ENCODE data around the gene CDH3.

Gene CDH3

DNA sequence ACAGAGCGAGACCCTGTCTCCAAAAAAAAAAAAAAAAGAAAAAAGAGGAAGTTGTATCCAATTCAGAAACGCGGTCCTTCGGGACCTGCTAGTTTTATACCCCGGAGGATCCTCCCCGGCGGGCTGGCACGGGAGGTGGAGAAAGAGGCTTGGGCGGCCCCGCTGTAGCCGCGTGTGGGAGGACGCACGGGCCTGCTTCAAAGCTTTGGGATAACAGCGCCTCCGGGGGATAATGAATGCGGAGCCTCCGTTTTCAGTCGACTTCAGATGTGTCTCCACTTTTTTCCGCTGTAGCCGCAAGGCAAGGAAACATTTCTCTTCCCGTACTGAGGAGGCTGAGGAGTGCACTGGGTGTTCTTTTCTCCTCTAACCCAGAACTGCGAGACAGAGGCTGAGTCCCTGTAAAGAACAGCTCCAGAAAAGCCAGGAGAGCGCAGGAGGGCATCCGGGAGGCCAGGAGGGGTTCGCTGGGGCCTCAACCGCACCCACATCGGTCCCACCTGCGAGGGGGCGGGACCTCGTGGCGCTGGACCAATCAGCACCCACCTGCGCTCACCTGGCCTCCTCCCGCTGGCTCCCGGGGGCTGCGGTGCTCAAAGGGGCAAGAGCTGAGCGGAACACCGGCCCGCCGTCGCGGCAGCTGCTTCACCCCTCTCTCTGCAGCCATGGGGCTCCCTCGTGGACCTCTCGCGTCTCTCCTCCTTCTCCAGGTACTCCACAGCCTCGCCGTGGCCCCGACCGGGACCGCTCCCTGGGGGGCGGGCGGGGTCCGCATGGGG, at the start of gene CDH3:
Gene CDH3, plus strand, starts transcription at position 596 of the 779 bp plus-strand sequence. Its CDS starts 70 bp downstream, at position 666.
- peak; percentile 53 for DNase-seq (ENCODE audit: low spot score)

DNA sequence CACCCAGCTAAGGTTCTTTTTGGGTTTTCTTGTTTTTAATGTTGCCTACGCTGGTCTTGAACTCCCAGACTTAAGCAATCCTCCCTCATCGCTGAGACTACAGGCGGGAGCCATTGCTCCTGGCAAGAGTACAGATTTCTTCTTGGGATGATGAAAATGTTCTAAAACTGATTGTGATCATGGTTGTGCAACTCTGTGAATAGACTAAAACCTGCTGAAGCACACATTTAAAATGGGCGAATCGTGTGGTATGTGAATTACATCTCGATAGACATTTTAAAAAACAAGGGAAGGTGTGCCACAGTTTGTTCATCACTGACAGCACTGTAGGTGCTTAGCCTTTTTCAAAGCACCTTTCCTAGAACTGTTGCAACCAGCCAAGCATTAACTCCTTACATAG, 48.8 kb upstream of the CDH3 start:
- no peak for DNase-seq (ENCODE audit: low spot score)

DNA sequence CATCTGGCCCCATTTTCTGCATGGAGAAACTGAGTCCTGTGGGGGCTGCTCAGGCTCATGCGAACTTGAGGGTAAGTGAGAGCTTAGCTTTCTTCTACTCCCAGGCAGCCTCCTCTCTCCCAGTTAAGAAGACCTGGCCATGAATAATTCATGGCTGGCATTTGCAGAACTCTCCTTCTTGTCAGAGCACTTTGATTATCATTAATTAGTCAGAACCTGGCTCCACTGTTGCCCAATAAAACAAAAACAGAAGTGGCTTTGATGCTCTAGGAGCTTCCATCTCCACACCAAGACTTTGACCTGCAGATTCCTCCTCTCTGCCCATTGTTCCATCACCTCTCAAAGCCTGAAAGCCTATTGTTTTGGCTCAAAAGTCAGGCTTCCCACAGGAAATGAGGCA, 45.5 kb upstream of the CDH3 start:
- no peak for DNase-seq (ENCODE audit: low spot score)

DNA sequence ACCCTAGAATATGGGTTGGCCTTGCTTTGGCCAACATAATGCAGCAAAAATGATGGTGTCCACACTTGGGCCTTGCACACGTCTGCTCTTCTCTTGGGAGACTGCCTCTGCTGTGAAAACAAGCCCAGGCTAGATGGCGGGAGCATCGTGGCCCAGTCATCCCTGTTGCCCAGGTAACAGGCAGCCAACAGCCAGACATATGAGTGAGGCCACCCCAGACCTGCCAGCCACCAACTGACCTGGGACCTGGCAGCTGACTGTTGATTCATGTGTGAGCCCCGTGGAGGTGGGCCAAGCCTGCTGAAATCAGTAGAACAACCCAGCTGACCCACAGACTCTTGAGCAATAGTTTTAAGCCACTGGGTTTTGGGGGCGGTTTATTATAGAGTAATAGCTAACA, 39.4 kb upstream of the CDH3 start:
- DNase-seq (ENCODE audit: low spot score): no peak

DNA sequence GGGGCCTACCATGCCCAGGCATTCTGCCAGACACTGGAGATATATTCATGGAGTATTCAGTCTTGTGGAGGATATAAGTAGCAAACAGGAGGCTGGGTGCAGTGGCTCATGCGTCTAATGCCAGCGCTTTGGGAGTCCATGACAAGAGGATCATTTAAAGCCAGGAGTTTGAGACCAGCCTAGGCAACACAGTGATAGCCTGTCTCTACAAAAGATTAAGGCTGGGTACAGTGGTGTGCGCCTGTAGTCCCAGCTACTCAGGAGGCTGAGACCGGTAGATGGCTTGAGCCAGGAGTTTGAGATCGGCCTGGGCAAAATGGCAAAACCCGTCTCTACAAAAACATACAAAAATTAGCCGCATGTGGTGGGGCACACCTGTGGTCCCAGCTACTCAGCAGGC, 37.7 kb upstream of the CDH3 start:
- DNase-seq (ENCODE audit: low spot score): no peak

DNA sequence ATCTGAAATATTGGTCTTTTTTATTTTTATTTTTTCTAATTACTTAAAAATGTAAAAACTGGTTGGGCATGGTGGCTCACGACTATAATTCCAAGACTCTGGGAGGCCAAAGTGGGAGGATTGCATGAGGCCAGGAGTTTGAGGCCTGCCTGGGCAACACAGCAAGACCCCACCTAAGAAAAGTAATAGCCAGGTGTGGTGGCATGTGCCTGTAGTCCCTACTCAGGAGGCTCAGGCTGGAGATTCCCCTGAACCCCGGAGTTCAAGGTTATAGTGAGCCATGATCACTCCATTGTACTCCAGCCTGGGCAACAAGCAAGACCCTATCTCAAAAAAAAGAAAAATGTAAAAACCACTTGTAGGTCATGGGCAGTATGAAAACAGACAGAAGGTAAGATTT, 36.8 kb upstream of the CDH3 start:
- DNase-seq (ENCODE audit: low spot score): no peak

DNA sequence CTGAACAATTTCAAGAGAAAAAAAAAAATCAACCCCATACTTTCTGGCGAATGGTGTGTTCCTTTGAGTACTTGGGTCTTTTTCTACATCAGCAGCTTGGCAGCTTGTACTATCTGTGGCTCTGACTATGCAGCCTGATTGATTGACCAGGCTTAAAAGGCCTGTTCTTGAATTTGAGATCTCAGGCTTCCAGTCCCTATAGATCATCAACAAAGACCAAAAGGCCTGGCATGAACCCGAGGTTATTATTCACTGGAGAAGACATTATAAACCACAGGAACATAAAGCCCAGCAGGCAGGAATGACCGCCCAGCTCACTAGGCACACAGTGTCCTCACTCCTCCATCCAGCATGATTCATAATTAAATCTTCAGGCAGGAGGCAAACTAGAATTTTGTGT, 32.1 kb upstream of the CDH3 start:
- no peak for DNase-seq (ENCODE audit: low spot score)

DNA sequence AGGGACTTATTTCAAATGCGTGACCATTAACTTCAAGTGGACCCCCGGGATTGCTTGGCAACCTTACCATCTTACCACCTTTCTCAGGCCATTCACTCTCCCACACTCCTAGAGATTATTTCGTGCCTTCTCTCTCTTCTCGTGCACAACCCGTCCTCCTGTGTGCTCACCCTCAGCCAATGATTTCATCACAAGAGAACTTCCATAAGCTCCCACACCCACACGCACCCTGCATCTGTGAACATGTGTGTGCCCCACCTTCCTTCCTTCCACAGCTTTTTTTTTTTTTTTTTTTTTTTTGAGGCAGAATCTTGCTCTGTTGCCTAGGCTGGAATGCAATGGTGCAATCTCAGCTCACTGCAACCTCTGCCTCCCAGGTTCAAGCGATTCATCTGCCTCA, 27.4 kb upstream of the CDH3 start:
- no peak for DNase-seq (ENCODE audit: low spot score)

DNA sequence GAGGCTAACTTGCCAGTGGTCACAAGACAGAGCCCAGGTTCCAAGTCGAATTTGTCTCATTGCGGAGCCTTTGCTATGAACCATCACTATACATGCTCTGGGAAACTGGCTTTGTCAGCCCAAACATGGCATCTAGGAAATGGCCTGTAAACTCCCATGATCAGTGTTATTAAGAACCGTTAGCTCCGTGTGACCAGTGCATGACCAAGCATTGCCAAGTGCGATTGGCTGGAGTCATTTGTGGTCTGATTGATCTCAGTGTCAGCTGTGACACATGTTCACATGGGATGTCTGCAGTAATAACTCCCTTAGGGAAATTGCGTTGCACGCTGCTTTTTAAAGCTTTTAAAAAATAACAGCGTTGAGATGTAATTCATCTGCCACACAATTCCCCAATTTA, 18.6 kb upstream of the CDH3 start:
- DNase-seq (ENCODE audit: low spot score): no peak

DNA sequence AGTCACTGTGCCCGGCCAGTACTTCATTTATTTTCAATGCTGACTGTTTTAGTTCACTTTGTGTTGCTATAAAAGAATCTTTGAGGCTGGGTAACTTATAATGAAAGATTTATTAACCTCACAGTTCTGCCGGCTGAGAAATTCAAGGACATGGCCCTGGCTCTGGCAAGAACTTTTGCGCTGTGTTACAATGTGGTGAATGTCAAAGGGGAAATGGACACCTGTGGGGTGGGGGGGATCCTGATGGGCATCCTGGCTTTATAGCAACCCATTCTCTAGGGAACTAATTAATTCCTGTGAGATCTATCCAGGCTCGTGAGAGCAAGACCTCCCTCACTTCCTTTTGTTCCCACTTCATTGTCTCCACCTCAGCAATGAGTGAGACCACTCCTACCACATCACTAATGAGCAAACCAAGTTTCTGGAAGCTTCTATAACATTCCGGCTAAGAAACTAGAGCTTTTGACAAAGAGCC, 17.1 kb upstream of the CDH3 start:
- DNase-seq (ENCODE audit: low spot score): no peak

DNA sequence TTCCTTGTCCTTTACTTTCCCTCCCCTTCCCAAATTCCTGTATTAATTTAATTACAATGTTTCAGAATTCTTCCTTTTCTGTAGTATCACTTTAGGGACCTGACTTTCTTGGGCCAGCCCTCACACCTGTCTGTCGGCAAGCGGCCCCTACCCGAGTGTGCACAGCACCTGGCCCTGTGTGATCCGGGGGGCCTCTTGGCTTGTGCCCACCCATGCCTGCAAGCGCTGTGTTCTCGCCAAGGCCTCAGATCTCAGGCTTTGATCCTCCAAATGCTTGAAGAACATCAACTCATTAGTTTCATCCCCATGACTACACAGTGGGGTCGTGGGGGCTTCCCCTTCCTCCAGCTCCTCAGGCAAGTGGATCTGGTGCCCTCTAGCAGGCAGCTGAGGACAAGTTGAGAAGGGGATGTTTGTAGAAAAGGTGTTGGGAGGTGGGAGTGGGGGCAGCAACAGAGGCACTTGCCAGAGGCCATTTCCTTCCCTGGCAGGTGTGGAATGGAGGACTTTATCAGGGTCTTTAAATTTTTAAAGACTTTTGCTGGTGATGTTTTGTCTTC, 15.7 kb upstream of the CDH3 start:
- DNase-seq (ENCODE audit: low spot score): no peak

DNA sequence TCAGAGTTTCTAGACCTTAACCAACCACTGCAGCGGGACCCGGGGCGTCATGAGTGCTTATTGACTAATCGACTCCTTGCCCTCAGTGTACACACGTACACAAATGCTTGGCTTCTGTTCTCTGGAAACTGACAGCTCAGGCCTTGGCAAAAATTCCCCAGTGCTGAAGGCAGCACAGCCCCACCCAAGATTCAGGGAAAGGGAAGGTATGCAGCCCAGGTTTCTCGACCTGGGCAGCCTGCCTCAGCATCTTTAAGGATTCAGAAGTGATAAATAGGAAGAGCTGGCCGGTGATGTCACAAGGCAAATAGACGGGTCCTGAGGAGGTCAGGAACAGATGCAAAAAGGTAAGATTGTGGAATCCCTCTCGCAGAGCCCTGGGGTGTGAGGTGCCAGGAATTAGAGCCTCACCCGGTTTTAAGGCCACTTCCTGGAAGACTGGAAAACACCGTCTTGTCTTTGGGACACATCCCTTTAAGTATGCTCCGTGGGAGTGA, 9.0 kb upstream of the CDH3 start:
- no peak for DNase-seq (ENCODE audit: low spot score)

DNA sequence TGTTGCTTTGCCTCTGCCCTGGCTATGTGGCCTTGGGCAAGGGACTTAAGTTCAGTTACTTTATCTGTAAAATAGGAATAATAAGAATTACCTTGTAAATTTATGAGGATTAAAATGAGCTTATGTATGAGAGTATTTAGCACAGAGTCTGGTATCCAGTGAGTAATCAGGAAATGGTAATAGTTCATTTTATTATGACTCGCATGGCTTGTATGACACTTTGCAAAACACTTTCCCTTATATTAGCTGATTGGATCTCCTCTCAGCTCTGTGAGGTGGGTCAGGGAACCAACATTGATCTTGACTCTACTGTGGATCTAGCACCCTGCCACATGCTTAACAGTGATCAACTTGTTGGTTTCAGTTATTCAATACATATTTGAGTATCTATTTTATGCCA, 8.3 kb upstream of the CDH3 start:
- no peak for DNase-seq (ENCODE audit: low spot score)

DNA sequence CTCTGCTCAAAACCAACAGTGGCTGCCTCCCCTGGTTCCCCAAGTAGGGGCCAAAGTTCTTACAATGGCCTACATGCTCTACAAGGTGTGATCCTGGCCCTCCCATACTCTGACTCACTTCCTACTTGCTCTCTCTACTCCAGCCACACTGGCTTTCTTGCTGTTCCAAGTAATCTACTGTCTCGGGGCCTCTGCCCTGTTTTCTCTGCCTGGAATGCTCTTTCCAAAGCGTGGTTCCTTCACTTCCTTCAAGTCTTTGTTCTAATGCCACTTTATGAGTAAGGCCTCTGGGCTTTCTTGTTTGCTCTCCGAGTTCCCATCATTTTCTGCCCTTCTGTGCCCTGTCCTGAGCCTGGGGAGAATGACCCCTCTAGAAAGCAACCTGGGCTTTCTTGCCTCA, 4.1 kb upstream of the CDH3 start:
- DNase-seq (ENCODE audit: low spot score): no peak

DNA sequence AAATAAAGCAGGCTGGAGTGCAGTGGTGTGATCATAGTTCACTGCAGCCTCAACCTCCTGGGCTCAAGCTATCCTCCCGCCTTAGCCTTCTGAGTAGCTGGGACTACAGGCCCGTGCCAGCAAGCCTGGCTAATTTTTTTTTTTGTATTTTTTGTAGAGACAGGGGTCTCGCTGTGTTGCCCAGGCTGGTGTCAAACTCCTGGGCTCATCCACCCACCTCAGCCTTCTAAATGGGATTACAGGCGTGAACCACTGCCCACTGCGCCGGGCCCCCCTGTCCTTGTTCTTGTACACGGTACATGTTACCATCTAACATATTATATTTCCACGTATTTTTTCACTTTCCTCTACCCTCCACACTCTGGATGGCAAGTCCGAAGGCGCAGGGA, 3.1 kb upstream of the CDH3 start:
- DNase-seq (ENCODE audit: low spot score): no peak

DNA sequence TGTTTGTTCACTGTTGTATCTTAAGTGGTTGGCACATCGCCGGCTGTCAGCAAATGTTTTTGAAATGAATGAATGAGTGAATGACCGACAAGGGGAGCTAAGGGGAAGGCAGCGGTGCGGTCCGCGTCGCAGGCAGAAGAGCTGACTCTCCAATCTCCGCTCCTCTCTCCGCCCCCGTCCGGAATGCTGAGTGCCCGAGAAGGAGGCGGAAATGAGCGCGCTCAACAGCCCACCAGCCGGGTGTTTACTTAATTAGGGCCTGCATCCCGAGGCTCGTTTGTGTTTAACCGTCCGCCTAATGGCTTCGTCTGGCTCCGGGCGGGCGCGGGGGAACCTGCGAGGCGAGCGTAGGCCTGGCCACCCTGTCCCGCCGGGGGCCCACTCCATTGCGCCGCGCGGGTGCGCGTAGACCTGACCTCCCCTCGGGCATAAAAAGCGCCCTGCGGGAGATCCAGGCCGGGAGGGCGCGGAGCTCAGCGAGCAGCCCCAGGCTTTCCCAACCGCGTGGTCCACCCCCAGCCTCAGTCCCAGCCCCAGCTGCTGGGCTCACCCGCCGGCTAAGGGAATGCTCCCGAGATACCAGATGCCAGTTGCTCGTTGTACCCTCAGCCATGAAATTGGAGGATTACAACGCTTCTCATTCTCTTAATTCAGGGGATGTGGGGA, 2.5 kb upstream of the CDH3 start:
- no peak for DNase-seq (ENCODE audit: low spot score)

DNA sequence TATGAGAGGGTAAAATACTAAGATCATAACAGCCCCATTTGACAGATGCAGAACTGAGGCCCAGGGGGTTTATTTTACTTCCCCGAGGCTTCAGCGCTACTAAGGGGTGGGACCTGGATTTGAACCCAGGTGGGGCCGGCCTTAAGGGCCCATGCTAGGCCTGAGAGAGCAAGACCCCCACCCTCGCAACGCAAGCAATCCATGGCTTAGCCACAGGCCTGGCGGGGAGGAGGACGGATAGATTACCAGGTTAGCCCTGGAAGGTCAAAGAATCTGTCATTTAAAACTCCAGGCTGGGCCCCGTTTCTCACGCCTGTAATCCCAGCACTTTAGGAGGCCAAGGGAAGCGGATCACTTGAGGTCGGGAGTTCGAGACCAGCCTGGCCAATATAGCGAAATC, 1.9 kb upstream of the CDH3 start:
- DNase-seq (ENCODE audit: low spot score): no peak

DNA sequence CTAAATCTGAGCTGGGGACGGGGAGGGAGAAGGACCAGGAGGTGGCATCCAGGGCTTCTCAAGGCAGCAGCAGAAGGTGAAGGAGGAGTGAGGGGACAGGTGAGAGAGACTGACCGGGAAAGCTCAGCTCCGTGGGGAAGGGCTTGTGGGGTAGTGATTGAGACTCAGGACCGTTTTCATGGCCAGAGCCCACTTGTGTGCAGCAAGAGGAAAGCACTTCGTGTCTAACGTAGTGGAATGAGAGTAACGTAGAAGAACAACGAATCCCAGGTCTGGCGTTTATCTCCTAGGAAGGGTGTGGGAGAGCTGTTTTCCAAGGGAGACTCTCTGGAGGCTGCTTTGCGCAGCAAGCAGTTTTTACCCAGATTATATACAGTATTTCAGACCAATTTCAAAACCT, 1.3 kb upstream of the CDH3 start:
- no peak for DNase-seq (ENCODE audit: low spot score)

DNA sequence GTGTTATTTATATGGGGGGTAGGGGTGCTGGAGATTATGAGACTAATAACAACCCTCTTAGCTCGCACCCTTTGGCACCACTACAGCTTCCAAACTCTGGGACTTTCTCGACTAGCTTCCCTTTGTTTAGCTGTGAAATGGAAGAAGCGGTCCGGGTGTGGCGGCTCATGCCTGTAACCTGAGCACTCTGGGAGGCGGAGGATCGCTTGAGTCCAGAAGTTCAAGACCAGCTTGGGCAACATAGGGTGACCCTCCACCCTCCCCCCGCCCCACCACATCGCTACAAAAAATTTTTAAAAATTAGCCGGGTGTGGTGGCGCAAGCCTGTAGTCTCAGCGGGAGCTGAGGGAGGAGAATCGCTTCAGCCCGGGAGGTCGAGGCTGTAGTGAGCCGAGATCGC, 814 bp upstream of the CDH3 start:
- DNase-seq (ENCODE audit: low spot score): no peak

DNA sequence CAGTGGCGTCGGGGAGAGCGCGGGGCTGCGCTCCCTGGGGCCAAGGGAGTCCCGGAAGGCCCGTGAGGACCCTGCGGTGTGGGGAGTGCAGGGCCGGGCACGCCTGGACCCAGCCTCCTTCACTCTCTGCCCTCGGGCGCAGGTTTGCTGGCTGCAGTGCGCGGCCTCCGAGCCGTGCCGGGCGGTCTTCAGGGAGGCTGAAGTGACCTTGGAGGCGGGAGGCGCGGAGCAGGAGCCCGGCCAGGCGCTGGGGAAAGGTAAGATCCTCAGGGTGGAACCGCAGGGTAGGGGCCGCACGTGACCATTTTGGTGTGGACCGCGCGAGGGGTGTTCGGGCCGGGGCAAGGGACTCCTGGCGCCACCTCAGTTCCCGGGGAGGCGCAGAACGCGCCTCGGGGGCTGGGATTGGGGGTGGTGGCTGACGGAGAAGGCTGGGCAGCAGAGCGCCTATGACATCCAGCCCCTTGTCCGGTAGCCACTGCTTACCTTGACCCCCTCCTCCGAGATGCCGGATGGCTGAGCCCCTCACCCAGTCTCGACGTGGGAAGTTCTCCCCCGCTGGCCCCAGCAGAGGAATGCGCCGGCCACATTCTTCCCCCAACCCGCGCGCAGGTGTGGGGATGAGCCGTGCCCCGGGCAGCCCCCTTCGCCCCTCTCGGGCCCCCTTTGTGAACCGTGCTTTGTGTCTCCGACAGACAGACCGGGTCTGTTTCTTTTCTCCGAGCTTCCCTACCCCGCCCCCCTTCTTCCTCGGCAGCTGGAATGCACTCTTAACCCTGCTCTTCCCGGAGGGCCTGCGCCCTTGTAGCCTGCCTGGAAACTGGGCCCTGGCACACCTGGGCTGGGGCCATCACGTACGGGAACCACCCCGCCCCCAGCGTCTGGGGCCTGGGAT, 631 bp downstream of the CDH3 start:
- DNase-seq (ENCODE audit: low spot score): no peak

DNA sequence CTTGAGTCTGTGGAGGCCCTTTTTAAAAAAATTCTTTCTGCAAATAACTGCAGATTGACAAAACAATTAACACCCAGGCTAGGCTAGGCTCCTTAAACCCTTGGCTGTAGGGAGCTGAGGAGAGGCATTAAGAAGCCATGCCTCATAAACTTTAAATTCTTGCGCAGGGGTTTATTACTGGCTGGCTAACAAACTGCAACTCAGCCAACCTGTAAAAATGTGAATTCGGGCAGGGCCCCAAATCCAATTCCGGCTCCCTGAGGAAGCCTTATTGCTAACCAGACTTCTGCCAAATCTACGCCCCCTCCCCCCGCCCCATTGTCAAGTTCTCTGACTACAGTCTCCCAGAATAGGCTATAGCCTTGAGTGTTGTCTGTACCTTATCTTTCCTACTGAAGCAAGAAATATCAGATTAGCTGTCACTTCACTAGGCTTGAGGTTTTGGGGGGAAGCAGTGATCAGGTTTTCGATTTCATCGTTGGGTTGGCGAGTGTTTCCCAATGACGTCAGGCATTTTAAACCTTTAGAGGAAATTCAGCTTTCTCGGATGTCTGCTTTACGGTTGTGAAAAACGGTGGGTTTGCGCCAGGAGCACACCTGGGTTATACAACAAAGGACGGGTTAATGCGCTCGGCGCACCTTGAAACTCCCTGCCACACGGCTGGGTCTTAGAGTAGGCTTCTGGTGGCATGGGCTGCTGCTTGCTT, 2.0 kb downstream of the CDH3 start:
- DNase-seq (ENCODE audit: low spot score): no peak

DNA sequence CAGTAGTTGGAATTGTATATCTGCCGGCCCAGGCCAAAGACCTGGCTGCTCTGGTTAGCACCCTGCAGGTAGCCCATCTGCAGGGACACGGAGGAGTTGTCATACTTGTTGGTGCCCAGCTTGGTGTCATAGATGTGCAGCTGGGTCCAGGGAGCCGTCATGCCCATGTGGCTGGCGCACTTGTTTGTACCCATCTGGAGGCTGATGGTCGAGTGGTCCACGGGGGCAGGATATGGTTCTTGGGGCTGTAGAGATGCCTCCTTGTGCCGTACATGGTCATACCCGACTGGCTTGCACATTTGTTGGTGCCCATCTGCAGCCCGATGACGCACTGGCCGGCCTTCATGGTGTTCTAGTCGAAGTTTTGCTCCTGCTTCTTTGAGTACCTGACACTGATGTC, 6.0 kb downstream of the CDH3 start:
- no peak for DNase-seq (ENCODE audit: low spot score)

Measured in germinal center (tissue), 1 donor.